OCI-LY7 (cell line): Measurements from ENCODE around the gene PIGH. TPM values are rescaled to one million over a fixed set of nuclear protein-coding genes. Genes with fewer than 3 reads are reported as not detected.

Source experiments
- BruUV-seq: library from RNA; stranded (reverse); fragments of 400-500 nt; replicated peaks from 2 replicates; lab custom pipeline; 2021; lab: Mats Ljungman, UMichigan
- CTCF ChIA-PET: fragments of 300-600 bp; sonication (Branson Sonifier 250); formaldehyde crosslinking; loops from one replicate; lab custom pipeline; 2022; ENCODE audit warnings: antibody characterized with exemption; ENCODE audit not compliant: unreplicated experiment; lab: Charles Lee
- POLR2A ChIA-PET: fragments of 300-600 bp; sonication (Branson Sonifier 250); formaldehyde crosslinking; loops from one replicate; lab custom pipeline; 2022; ENCODE audit warnings: antibody characterized with exemption; lab: Charles Lee
- DNase-seq: peaks from one replicate; pipeline ENCODE4 v3.0.0-alpha.2; 2015; ENCODE audit warnings: low spot score
- H2AFZ ChIP-seq: fragments of 200-600 bp; sonication (generic), shearing (Covaris generic); 2 replicates; pipeline ENCODE4 v1.6.1; 2014; ENCODE audit warnings: mild to moderate bottlenecking, antibody characterized with exemption, low read length, moderate library complexity
- H3K27ac ChIP-seq: fragments of 200-600 bp; sonication (generic); 2 replicates; pipeline ENCODE4 v1.5.1; 2014; ENCODE audit warnings: mixed run types, low read depth, mild to moderate bottlenecking, moderate library complexity, low read length, inconsistent platforms; ENCODE audit not compliant: poor library complexity, severe bottlenecking
- H3K36me3 ChIP-seq: fragments of 200-600 bp; sonication (generic); 2 replicates; pipeline ENCODE4 v1.6.1; 2014; ENCODE audit warnings: mild to moderate bottlenecking, antibody characterized with exemption, low read length, moderate library complexity, mixed read lengths; ENCODE audit not compliant: insufficient read depth
- H3K4me1 ChIP-seq: fragments of 200-600 bp; sonication (generic); 2 replicates; pipeline ENCODE4 v1.5.1; 2014; ENCODE audit warnings: mild to moderate bottlenecking, low read length; ENCODE audit not compliant: insufficient read depth, poor library complexity, severe bottlenecking
- H3K4me2 ChIP-seq: fragments of 200-600 bp; sonication (generic); 2 replicates; pipeline ENCODE4 v1.6.1; 2014; ENCODE audit warnings: mild to moderate bottlenecking, low read length
- H3K4me3 ChIP-seq: fragments of 200-600 bp; sonication (generic); 2 replicates; pipeline ENCODE4 v1.5.1; 2014; ENCODE audit warnings: mild to moderate bottlenecking, low read depth, low read length; ENCODE audit not compliant: poor library complexity, severe bottlenecking
- H3K79me2 ChIP-seq: fragments of 200-600 bp; sonication (generic); 2 replicates; pipeline ENCODE4 v1.6.1; 2016; ENCODE audit warnings: low read depth, mild to moderate bottlenecking, low read length, moderate library complexity, mixed read lengths; ENCODE audit not compliant: insufficient read depth
- H3K9me2 ChIP-seq: fragments of 200-600 bp; sonication (generic); 2 replicates; pipeline ENCODE4 v1.6.1; 2016; ENCODE audit warnings: mild to moderate bottlenecking, low read length, mixed read lengths; ENCODE audit not compliant: insufficient read depth
- H3K9me3 ChIP-seq: fragments of 200-600 bp; sonication (generic); 2 replicates; pipeline ENCODE4 v1.6.1; 2014; ENCODE audit warnings: mild to moderate bottlenecking, mixed run types, low read length, mixed read lengths
- H4K20me1 ChIP-seq: fragments of 200-600 bp; sonication (generic); 2 replicates; pipeline ENCODE4 v1.6.1; 2014; ENCODE audit warnings: mild to moderate bottlenecking, antibody characterized with exemption, low read length, moderate library complexity, mixed read lengths; ENCODE audit not compliant: insufficient read depth
- CTCF ChIP-seq: fragments of 200-600 bp; sonication (generic); conservative IDR thresholded peaks from 2 replicates; pipeline ENCODE4 v1.5.1; 2014; ENCODE audit warnings: mild to moderate bottlenecking, antibody characterized with exemption, low read length, moderate library complexity, mixed read lengths
- EZH2phosphoT487 ChIP-seq: fragments of 200-600 bp; sonication (generic); IDR thresholded peaks from 2 replicates; pipeline ENCODE4 v1.6.1; 2018; ENCODE audit warnings: low read depth, borderline replicate concordance, mild to moderate bottlenecking, mixed run types, antibody characterized with exemption, low read length, moderate library complexity, mixed read lengths
- intact Hi-C: fragments of 100-400 bp; cut with micrococcal nuclease; formaldehyde crosslinking; loops from one replicate; pipeline ENCODE4 v1.10.0; 2022; ENCODE audit not compliant: unreplicated experiment
- total RNA-seq, 2 experiments: library from RNA; depleted of rRNA in 1 of 2; stranded (reverse); fragments of >200 nt in 1 of 2; shearing (Covaris generic) in 1 of 2; gene quantifications; 2 replicates each; pipeline ENCODE4 v1.2.3, GENCODE V29; 2014 to 2022

Gene PIGH
- total RNA-seq, 2 experiments from 2014 or later = 15.5 to 23.0 TPM

- no peak overlapping the region for H3K4me3 ChIP-seq
Observed at GRCh38 chr14:67586369-67586768, 13.7 kb downstream of the PIGH start.

GRCh38 chr14:67584978-67585377 lies 15.1 kb downstream of the PIGH start:
- CTCF ChIA-PET = interaction anchor here (0.9 to 3.8 kb wide), 3 partner anchors 34 to 120 kb away, joined by 3 to 14 read pairs (median 5); partner anchors contain the start of gene ARG2
- H2AFZ ChIP-seq = no peak overlapping the region
- DNase-seq = no peak
- intact Hi-C loops = loop anchor here (1.0 kb wide), 3 partner anchors 33 to 119 kb away; no protein-coding TSS in a partner anchor
- POLR2A ChIA-PET = interaction anchor here (0.7 to 1.3 kb wide), 4 partner anchors 25 to 119 kb away, joined by 3 to 11 read pairs (median 6); partner anchors contain the start of gene RDH12
- no peak overlapping the region for H3K4me2 ChIP-seq
- no TSS peak for BruUV-seq
- H3K27ac ChIP-seq = no peak overlapping the region
- H3K9me2 ChIP-seq = no peaks in the 10 kb centered on the region
- no peaks in the 10 kb centered on the region for H3K9me3 ChIP-seq
- H4K20me1 ChIP-seq = no peaks in the 10 kb centered on the region
- peaks cover 7% of the 10 kb centered on the region for H3K36me3 ChIP-seq
- H3K79me2 ChIP-seq = no peaks in the 10 kb centered on the region
- H3K4me3 ChIP-seq = no peak overlapping the region
- H3K4me1 ChIP-seq = no peaks in the 10 kb centered on the region
- TF ChIP-seq CTCF (no peak), EZH2phosphoT487 (no peak)

More at GRCh38 chr14:67586369-67586768, 13.7 kb downstream of the PIGH start:
- no peak for DNase-seq
- Histone ChIP-seq H3K27ac (no peak overlapping the region), H2AFZ (no peak overlapping the region), H3K79me2 (no peaks in the 10 kb centered on the region), H3K4me2 (no peak overlapping the region), H3K9me2 (no peaks in the 10 kb centered on the region), H3K36me3 (peaks cover 12% of the 10 kb centered on the region), H3K9me3 (no peaks in the 10 kb centered on the region), H3K4me1 (no peaks in the 10 kb centered on the region), H4K20me1 (no peaks in the 10 kb centered on the region)
- CTCF ChIA-PET = interaction anchor here (0.8 to 3.8 kb wide), 2 partner anchors 80 to 118 kb away, joined by 3 to 14 read pairs; no protein-coding TSS in a partner anchor
- no peak for TF ChIP-seq CTCF
- TF ChIP-seq EZH2phosphoT487 = no peak
- POLR2A ChIA-PET = interaction anchor here (0.5 to 1.4 kb wide), 4 partner anchors 19 to 127 kb away, joined by 3 to 5 read pairs (median 4); partner anchors contain the start of gene RDH12
- intact Hi-C loops = no loop called here
- BruUV-seq = no TSS peak
